Measurements from ENCODE around the gene CABLES1. TPM values are rescaled to one million over a fixed set of nuclear protein-coding genes. Genes with fewer than 3 reads are reported as not detected.
"Not testable (repeated sequence)": the region's sequence is repeated elsewhere in the genome, so short reads cannot be mapped to it uniquely, and the experiment has no call there.

CABLES1 gene
- polyA plus RNA-seq, 1 donor (not counting 4 experiments of a cell fraction or from before 2014, with no cell fraction given): 1.00 TPM

- Histone ChIP-seq H4K20me1 (ENCODE audit: control insufficient read depth, extremely low read depth, insufficient read depth, low read length) (no peaks in the 10 kb centered on the region), H3K9me1 (ENCODE audit: control insufficient read depth, extremely low read depth, insufficient read depth, low read length) (no peaks in the 10 kb centered on the region), H3K36me3 (ENCODE audit: control insufficient read depth in 2 of 2, extremely low read depth in 1 of 2, insufficient read depth in 2 of 2, low read length in 2 of 2) (no peaks in the 10 kb centered on the region), H3K27ac (ENCODE audit: control insufficient read depth, insufficient read depth, low read length) (no peak overlapping the region), H3K4me3 (ENCODE audit: control insufficient read depth in 2 of 3, extremely low read depth in 1 of 3, insufficient read depth in 2 of 3, low read depth in 1 of 3, low read length in 3 of 3) (no peak overlapping the region), H3K4me2 (ENCODE audit: control insufficient read depth, extremely low read depth, insufficient read depth, low read depth, low read length) (no peak overlapping the region), H2AFZ (ENCODE audit: control insufficient read depth, low read length) (no peak overlapping the region), H3K27me3 (ENCODE audit: control insufficient read depth, extremely low read depth, insufficient read depth, low read length) (no peaks in the 10 kb centered on the region), H3K9ac (ENCODE audit: control insufficient read depth, extremely low read depth, insufficient read depth, low read length) (no peak overlapping the region), H3K79me2 (ENCODE audit: control insufficient read depth, insufficient read depth, low read length) (no peaks in the 10 kb centered on the region), H3K9me3 (ENCODE audit: control insufficient read depth, low read depth, low read length) (no peaks in the 10 kb centered on the region), H3K4me1 (ENCODE audit: control insufficient read depth, extremely low read depth, insufficient read depth, low read length) (peaks cover 7% of the 10 kb centered on the region)
- DNase-seq (ENCODE audit: low read depth, low spot score) (no peak), FAIRE-seq (no peak)
- dilution Hi-C loops (cut with MboI; ENCODE audit: extremely low pct_ligation_motif_present, low sequenced_read_pairs): no loop called here
- TF ChIP-seq EZH2 (IDR thresholded peaks at IDR 0.05; ENCODE audit: low read length) (no peak), CTCF (optimal IDR thresholded peaks at IDR 0.05 in 1 of 3, IDR thresholded peaks at IDR 0.05 in 1 of 3, conservative IDR thresholded peaks at IDR 0.05 in 1 of 3; ENCODE audit: extremely low read depth in 1 of 3, insufficient read depth in 2 of 3, low read length in 3 of 3) (no peak)
Observed at GRCh38 chr18:23156134-23156533, 20.8 kb downstream of the CABLES1 start.

- peaks cover 7% of the 10 kb centered on the region for H3K4me1 ChIP-seq (ENCODE audit: control insufficient read depth, extremely low read depth, insufficient read depth, low read length)
- H3K9ac ChIP-seq (ENCODE audit: control insufficient read depth, extremely low read depth, insufficient read depth, low read length): no peak overlapping the region
- no peaks in the 10 kb centered on the region for H3K9me3 ChIP-seq (ENCODE audit: control insufficient read depth, low read depth, low read length)
- dilution Hi-C loops (cut with MboI; ENCODE audit: extremely low pct_ligation_motif_present, low sequenced_read_pairs): no loop called here
- H3K27me3 ChIP-seq (ENCODE audit: control insufficient read depth, extremely low read depth, insufficient read depth, low read length): no peaks in the 10 kb centered on the region
- H3K79me2 ChIP-seq (ENCODE audit: control insufficient read depth, insufficient read depth, low read length): no peaks in the 10 kb centered on the region
- no peak for TF ChIP-seq CTCF (optimal IDR thresholded peaks at IDR 0.05 in 1 of 3, IDR thresholded peaks at IDR 0.05 in 1 of 3, conservative IDR thresholded peaks at IDR 0.05 in 1 of 3; ENCODE audit: extremely low read depth in 1 of 3, insufficient read depth in 2 of 3, low read length in 3 of 3)
- no peak for TF ChIP-seq EZH2 (IDR thresholded peaks at IDR 0.05; ENCODE audit: low read length)
- DNase-seq (ENCODE audit: low read depth, low spot score): no peak
- no peaks in the 10 kb centered on the region for H4K20me1 ChIP-seq (ENCODE audit: control insufficient read depth, extremely low read depth, insufficient read depth, low read length)
- H2AFZ ChIP-seq (ENCODE audit: control insufficient read depth, low read length): no peak overlapping the region
- H3K4me2 ChIP-seq (ENCODE audit: control insufficient read depth, extremely low read depth, insufficient read depth, low read depth, low read length): no peak overlapping the region
- no peak for FAIRE-seq
- no peaks in the 10 kb centered on the region for H3K36me3 ChIP-seq (ENCODE audit: control insufficient read depth in 2 of 2, extremely low read depth in 1 of 2, insufficient read depth in 2 of 2, low read length in 2 of 2)
- no peak overlapping the region for H3K27ac ChIP-seq (ENCODE audit: control insufficient read depth, insufficient read depth, low read length)
- H3K9me1 ChIP-seq (ENCODE audit: control insufficient read depth, extremely low read depth, insufficient read depth, low read length): no peaks in the 10 kb centered on the region
- no peak overlapping the region for H3K4me3 ChIP-seq (ENCODE audit: control insufficient read depth in 2 of 3, extremely low read depth in 1 of 3, insufficient read depth in 2 of 3, low read depth in 1 of 3, low read length in 3 of 3)
Observed at GRCh38 chr18:23158058-23158457, 22.8 kb downstream of the CABLES1 start.

- H3K9me1 ChIP-seq (ENCODE audit: control insufficient read depth, extremely low read depth, insufficient read depth, low read length); H3K4me1 ChIP-seq (ENCODE audit: control insufficient read depth, extremely low read depth, insufficient read depth, low read length); H3K27me3 ChIP-seq (ENCODE audit: control insufficient read depth, extremely low read depth, insufficient read depth, low read length); H3K4me3 ChIP-seq (ENCODE audit: control insufficient read depth in 2 of 3, extremely low read depth in 1 of 3, insufficient read depth in 2 of 3, low read depth in 1 of 3, low read length in 3 of 3); H3K9me3 ChIP-seq (ENCODE audit: control insufficient read depth, low read depth, low read length); dilution Hi-C loops (cut with MboI; ENCODE audit: extremely low pct_ligation_motif_present, low sequenced_read_pairs); H3K36me3 ChIP-seq (ENCODE audit: control insufficient read depth in 2 of 2, extremely low read depth in 1 of 2, insufficient read depth in 2 of 2, low read length in 2 of 2); DNase-seq (ENCODE audit: low read depth, low spot score); FAIRE-seq; H3K4me2 ChIP-seq (ENCODE audit: control insufficient read depth, extremely low read depth, insufficient read depth, low read depth, low read length); H3K79me2 ChIP-seq (ENCODE audit: control insufficient read depth, insufficient read depth, low read length); H3K9ac ChIP-seq (ENCODE audit: control insufficient read depth, extremely low read depth, insufficient read depth, low read length); H3K27ac ChIP-seq (ENCODE audit: control insufficient read depth, insufficient read depth, low read length); H2AFZ ChIP-seq (ENCODE audit: control insufficient read depth, low read length); H4K20me1 ChIP-seq (ENCODE audit: control insufficient read depth, extremely low read depth, insufficient read depth, low read length): not testable (repeated sequence)
Observed at GRCh38 chr18:23158884-23159283, 23.6 kb downstream of the CABLES1 start.

All from keratinocyte (primary cell).